ENCODE data around the gene ARHGEF16. TPM values are rescaled to one million over a fixed set of nuclear protein-coding genes. Genes with fewer than 3 reads are reported as not detected.

Gene ARHGEF16
- total RNA-seq, 1 donor from 2014 or later = 19.9 TPM

DNA sequence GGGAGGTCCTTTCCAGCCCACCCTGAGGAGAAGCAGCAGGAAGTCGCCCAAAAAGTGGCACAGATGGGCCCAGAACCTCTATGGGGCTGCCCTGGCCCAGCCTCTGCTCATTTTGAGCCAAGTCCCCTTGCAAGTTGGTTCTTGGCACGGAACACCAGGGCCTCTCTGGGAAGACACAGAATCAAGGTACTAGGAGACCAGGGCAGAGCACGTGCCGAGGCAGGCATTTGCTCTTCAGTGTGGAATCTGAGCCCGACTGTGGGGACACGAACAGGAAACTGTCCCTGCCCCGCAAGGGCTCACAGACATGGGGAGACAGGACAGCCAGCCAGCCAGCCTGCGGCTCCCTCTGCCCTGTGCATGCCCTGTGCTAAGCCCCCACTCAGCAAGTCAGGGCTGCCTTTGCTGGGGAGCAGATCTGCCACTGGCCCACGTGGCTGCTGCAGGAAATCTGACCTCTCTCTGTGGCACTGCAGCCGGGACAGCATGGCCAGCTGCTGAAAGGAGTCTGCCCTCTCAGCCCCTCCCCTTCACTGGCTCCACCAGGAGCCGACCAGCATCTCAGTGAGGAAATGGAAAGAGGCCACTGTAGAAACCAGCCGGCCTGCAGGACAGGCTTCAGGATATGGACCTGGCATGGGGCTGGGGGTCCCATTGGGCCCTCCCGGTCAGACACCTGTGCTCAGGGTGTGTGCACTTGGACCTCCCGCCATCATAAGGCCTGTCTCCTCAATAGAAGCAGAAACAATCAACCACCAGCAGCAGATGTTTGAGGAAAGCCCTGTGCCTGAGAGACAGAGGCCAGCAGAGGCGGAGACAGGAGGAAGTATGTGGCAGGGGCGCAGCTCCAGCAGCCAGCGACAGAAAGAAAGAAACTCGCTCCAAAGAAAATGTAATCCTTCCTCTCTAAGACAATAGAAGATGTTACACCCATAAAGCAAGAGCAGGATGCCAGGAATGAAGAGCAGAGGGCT lies 3.7 kb downstream of the ARHGEF16 start:
- no peak for ATAC-seq

DNA sequence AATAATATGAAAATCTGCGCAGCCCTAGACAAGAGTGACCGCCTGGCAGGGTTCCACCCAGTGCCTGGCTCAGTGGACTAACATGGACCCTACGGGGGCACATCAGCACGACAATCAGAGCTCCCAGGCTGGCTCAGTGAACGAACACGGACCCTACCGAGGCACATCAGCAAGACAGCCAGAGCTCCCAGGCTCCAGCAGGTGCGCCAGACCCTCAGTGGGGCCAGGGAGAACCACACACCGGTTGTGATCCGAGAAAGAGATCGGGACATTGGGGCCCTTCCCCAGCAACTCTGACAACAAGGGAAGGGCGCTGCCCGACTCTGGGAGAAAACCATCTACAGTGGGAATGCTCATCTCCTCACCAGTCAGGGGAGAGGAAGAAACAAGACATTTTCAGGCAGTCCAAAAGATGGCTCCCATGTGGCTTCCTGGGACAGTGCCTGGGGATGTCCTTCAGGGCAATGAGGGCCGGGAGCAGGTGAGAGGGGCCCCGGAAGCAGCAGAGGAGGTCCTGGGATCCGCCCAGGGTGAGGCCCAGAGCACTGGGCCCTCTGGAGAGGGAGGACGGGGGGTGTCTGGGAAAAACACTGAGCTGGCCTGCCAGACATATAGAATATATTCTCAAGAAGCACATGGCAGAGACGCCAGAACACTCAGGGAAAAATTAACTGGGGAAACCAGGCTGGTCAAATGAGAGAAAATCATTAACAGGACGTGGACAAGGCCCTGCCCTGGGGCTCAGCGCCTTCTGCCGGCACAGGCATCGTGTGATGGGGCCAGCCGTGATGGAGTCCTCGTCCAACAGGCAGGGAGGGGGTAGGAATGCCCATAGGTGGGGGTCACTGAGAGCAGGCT lies 4.8 kb downstream of the ARHGEF16 start:
- ATAC-seq = no peak

DNA sequence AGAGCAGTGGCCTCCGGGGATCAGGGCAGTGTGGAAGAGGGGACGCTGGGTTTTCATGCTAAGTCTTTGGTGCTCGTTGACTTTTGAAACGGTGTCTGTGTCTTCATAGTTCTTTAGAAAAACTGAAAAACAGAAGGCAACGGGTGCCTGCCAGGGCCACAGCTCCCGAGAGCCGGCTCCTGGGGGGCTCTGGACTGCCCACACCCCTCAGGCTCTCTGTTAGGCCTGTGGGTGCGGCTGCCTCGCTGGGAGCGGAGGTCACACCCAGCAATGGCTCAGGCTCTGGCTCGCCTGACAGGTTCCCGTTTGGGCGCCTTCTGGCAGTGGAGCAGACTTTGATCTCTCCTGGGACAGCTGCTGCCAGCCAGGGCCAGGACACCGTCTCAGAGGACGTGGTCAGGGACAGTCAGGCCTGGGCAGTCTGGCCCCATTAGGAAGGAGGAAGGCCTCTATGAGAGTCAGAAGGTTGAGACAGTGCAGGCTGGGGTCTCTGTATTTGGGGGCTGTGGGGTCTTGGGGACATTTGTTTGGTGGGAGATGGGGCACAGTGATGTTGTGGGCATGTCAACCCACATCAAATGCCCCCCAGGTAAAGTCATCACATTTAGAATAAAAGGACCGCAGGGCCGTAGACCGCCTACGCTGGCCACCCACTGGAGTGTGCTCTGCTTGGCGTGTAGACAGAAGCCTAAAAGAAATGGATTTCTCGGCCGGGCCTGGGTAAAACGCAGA lies 5.6 kb downstream of the ARHGEF16 start:
- ATAC-seq = peak; percentile 75

DNA sequence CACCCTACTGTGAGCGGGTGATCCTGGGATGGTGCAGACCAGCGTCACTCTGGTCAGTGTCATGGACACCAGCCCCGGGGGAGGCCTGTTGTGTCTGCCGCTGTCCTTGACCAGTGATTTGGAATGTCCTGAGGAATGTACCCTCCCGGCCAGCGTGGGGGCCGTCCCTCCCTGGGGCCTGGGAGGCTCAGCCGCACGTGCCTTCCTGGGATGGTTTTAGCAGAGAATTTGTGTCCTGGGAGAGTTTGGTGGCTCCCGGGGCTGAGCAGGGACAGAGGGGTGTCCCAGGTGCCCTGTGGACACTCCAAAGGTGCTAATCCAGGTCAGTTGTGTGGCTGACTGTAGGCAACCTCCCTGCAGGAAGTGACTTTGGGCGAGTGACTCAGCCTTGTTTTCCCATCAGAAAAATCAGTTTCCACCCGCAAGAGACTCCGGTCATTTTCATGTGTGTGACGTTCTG lies 6.2 kb downstream of the ARHGEF16 start:
- no peak for ATAC-seq

DNA sequence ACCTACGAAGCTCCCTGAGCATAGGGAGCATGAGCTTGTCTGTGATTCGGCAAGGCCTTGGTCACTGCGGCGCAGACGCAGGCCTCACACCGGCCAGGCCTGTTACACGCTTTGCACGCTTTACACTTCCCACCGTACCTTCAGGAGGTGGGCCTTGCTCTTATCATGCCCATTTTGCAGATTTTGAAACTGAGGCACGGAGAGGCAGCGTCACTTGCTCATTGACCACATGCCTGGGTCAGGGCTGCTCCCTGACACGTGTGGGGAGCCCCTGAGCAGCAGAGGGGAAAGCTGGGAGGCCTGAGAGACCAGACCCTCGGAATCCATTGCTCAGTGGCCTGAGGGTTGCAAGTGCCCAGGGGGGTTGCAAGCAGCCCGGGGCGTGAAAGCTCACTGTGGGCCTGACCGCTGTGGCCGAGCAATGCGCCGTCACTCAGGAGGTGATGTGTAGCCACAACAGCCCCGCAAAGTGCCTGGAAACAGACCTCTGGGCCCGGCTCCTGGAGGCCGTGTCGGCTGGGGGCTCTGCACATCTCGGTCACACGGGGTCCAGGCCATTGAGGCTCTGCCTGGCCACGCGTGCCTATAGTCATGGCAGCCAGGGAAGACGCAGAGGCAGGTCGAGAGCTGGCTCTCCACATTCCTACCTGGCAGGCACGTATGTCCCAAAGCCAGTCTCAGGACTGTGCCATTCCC lies 6.9 kb downstream of the ARHGEF16 start:
- ATAC-seq = no peak

DNA sequence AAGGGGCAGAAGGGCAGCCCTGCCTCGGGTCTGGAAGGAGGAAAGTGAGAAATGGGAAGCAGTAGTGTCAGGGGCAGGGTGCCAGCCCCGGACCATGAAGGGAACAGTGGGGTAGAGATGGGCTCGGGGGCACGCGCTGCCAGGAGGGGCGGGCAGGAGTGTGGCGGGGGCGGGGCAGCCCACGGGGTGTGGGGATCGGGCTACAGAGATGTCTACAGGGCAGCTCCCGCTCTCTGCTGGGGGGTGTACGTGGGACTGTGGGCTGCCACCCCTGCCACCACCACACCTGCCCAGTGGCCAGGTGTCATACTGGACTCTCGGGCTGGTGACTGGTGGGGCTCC lies 7.4 kb downstream of the ARHGEF16 start:
- no peak for ATAC-seq

DNA sequence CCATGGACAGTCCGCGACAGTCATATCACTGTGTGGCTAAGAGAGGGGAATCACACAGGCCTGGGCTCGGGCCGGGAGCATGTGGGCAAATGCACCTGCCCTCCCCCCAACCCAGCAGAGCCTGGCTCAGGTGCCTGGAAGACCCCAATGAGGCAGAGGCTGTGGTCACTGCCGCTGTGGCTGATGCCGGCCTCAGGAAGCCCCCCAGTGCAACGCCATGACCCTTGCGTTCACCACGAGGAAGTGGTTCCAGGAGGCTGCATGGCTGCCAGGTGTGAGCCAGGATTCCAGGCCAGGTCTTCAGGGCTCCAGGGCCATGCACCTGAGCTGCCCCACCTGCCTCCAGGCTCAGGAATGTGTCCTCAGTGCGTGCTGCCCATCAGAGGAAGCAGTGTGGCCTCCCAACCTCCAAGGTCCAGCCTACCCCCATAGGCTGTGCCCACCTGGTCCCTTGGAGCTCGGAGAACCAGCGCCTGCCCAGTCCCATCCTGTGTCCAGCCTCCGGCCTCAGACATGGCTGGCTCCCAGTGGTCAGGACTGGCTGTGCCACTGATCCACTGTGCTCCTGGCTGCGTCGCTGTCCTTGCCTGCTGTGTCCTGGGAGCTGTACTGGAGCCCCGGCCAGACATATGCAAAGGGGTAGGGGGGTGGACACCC lies 8.0 kb downstream of the ARHGEF16 start:
- ATAC-seq = no peak

DNA sequence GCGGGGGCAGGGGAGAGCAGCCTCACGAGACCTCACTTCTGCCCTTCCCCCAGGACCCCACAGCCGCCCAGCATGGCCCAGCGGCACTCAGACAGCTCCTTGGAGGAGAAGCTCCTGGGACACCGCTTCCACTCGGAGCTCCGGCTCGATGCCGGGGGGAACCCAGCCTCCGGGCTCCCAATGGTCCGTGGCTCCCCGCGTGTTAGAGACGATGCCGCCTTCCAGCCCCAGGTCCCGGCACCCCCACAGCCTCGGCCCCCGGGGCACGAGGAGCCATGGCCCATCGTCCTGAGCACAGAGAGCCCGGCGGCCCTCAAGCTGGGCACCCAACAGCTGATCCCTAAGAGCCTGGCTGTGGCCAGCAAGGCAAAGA lies 8.5 kb downstream of the ARHGEF16 start:
- ATAC-seq = no peak

DNA sequence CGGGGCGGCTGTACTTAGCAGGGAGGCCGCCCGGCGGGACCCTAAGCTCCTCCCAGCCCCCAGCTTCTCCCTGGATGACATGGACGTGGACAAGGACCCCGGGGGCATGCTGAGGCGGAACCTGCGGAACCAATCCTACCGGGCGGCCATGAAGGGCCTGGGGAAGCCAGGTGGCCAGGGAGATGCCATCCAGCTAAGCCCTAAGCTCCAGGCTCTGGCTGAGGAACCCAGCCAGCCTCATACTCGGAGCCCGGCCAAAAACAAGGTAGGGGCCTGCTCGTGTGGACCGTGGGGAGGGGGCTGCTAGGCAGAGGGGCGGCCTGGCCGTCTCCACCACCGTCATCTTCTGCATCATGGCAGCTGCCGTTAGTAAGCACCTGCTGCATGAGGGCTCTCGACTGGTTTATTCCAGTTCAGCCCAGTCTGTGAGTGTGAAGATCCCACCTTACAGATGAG lies 9.0 kb downstream of the ARHGEF16 start:
- ATAC-seq = no peak

DNA sequence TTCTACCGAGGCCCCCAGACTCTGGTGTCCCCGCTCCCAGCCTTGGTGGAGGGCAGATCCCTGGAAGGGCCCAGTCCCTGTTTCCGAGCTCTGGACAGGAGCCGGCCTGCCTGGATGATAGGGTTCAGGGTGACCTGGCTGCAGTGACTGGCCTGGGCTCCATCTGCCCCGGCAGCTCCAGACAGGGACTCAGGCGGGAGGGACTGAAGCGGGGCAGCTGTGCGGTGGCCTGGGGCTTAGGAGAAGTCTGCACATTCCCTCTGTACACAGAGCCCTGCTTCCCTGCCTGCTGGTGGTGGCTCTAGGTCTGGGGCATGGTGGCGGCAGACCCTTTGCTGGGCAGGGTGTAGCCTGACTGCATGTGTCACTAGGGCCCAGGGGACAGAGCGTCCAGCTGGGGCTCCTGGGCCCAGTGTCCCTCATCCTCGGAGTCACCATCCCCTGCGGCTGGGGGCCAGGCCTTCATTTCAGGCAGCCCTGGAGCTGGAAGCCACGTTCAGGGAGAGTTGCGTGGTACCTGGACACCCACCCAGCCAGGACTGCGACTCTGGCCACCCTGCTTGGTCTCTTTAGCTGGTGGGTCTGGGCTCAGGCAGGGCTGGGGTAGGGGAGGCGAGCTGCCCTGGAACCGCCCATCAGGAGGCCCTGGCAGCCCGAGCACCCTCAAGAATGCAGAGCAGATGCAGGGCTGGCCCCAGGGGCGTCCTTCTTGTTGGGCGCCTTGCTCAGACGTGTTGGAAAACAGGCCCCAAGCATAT lies 9.6 kb downstream of the ARHGEF16 start:
- peak; percentile 15 for ATAC-seq

DNA sequence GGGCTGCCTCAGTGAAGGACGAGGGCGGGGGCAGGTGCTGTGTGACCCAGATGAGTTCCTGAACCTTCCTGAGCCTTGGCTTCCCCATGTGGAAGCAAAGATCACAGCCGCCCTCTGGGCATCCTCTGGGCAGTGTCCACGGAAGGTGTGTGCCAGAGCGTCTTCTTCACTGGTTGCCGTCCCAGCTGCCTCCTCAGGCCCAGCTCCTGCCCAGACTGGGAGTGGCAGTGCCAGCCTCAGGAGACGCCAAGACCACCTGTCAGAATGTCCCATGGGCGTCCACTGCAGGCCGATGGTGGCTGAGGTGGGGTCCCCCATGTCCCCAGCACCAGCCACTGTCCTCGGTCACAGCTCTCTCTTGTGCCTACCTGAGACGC lies 10.2 kb downstream of the ARHGEF16 start:
- ATAC-seq = no peak

DNA sequence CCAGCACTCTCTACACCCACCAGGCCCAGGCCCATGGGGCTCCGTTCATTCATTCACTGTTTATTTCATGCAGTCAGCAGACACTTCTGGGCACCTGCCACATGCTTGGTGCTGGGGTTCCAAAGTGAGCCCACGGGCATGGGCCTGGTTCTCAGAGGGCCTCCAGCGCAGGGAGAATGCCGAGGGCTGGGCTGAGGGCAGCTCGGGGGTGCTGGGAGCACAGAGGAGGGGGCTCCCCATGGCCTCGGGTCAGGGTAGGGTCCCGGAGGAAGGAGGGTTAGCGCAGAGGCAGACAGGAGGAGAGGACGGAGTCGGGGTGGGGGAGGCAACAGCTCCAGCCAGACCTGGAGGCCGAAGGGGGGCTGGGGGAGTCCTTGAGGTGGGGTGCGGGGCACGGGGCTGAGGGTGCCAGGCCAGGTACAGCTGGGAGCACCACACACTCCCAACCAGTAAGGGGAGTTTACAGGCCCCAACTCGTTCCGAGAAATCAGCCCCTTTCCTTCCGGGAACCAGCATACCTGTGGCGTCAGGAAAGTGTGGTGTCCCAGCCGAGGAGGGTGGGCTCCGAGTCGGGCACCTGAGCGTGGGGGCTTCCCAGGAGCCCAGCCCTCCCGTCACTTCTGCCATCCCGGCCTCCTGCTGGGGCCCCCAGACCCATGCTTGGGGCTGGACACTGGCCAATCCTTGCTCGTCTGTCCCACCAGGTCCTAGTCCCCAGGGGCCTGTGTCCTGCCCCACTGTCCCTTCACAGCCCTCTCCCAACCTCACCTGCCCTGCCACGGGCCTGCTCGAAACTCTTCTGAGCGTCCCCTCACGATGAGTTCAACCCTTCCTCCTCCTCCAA lies 10.8 kb downstream of the ARHGEF16 start:
- peak; percentile 56 for ATAC-seq

DNA sequence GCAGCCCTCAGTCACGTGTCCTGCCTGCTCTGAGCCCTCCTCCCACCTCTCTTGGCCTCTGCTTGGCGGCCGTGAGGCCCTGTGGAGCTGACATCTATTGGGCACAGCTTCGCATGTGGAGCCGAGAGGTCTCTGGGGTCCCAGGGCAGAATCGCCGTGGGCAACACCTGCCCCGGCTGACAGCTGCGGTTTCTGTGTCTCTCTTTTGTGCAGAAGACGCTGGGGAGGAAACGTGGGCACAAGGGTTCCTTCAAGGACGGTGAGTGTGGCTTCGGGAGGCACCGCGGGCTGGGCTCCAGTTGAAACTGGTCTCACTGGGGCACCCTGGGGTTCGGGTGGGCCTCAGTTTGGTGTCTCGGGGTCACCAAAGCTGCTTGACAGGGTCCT lies 11.5 kb downstream of the ARHGEF16 start:
- ATAC-seq = no peak

DNA sequence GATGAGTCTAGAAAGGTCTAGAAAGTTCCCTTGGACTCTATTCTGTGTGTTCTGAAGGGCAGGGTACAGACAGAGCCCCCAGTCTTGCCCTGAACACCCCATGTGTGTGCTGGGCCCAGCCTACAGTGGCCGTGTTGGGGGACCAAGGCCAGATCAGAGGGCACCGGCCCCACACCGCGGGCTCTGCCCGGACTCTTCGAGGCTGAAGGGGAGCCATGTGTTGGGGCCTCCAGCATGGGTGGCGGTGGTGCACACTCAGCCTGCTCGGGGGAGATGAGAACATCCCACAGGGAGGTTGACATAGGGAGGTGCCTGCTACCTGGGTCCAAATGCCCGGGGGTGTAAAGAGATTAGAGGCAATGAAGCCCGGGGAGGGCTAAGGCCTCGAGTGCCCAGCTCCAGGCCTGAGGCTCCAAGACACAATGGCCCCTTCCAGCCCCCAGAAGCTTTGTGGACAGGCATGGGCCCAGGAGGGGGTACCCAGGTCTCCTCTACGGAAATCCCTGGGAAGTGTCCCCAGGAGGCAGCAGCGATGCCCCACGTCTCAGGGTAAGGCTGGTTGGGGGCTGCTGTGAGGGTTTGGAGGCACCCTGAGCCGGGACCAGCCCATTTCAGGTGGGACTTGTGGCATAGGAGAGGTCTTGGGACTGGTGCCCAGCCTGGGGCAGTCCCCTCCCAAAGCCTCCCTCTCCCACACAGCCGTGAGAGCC lies 12.1 kb downstream of the ARHGEF16 start:
- ATAC-seq = no peak

DNA sequence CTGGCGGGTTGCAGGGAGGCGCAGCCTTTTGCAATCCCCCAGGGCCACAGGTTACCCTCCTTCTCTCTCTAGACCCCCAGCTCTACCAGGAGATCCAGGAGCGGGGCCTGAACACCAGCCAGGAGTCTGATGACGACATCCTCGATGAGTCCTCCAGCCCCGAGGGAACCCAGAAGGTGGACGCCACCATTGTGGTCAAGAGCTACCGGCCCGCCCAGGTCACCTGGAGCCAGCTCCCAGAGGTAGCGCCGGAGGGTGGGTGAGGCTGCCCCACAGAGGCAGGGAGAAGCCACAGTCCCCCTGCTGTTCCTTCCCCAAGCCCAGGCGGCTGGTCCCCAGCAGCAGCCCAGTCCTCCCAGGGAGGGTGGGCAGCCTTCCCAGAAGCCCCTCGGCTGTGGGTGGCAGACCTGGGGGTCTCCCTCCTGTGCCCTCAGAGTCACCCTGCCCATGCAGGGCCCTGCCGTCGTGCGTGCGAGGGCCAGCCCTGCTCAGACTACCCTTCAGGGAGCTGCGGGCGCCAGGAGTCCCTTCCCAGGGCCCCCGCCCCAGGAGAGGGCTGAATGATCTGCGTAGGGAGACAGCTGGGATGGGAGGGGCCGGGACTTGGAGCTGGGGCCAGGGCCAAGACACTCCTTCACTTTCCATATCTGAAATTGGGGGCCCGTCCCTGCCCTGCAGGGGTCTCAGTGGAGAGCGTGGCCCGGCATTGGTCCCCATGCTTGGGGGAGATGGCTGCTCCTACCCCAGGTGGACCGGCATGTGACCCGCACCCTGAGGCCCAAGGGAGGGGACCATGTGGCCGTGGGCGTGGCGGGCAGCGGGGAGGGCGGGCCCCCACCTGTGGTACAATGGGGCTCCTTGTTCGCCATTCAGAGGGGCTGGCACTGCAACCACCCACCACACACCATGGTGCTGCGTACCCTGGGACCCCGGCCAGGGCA lies 12.9 kb downstream of the ARHGEF16 start:
- ATAC-seq = peak; percentile 1

DNA sequence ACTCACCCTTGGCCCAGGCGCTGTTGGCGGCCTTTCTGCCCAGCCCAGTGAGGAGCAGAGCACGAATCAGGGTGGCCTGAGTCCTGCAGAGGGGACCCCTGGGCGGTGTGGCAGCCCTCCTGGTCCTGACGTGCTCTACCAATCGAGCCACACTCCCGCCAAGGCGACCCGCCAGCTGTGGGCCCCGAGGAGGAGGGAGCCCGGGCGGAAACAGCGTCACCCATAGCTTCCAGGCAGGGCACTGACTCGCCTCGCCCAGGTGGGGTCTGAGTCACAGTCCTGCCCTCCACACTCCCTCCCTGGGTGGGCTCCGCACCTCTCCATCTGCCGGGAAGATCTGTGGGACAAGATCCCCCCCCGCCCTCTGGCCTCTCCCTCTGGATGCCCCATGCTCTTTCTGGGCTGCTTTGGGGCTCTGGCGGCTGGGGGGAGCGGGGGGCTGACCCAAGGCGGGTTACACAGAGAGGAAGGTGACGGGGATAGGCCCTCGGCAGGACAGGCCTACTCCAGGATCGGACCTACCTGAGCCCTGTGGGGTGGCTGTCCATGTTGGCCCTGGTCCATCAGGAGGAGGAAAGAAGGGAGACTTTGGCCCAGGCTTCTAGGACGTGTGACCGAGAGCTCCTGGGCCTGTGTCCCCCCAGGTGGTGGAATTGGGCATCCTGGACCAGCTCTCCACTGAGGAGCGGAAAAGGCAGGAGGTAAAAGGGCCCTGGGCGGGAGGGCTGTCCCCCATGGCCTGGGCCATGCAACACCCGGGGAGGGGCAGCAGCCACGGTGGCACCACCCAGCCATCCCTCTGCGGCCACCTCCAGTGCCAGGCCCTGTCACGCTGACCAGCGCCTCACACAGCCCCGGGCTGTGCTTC lies 14.0 kb downstream of the ARHGEF16 start:
- peak; percentile 33 for ATAC-seq
